ENCODE data around the gene KIF24.
A peak's percentile ranks its signal among the peaks of the same experiment; 100 is the strongest.

The KIF24 gene

DNA sequence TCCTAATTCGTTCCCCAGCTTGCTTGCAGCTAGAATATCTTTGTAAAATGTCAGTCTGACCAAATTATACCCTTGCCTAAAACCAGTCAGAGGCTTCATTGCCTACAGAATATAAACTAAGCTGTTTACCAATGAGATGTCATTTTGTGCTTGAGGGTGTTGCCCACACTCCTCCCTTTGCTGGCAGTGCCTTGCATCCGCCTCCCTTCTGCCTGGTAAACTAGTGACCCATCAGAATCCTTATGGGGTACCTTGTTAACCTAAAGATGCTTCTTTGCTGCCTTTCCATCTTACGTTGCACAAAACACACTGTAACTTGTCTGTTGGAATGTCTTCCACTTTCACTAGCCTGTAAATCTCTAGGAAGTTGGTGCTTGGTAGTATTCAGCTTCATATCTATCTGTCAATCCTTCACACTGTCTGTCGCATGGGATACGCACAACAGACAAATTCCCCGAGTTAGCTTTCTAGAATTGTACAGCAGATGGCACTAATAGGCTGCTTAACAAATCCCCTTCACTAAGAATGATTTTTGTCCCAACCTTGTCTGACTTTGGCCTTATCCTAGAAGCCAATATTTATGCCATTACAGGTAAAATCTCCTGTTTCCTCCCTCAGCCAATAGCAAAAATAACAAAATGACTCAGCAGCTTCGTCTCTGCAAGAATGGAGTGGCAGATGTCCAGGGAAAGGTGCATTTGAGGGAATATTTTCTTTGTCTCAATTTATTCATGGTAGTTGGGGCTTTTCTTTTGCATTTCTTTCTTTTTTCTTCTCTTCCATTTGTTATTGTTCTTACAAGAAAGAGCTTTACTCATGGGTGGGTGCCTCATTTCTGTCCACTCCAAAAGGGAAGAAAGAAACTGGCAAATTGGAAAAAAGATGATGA is 3.3 kb upstream of the KIF24 start:
- TF ChIP-seq, protein P1, sequence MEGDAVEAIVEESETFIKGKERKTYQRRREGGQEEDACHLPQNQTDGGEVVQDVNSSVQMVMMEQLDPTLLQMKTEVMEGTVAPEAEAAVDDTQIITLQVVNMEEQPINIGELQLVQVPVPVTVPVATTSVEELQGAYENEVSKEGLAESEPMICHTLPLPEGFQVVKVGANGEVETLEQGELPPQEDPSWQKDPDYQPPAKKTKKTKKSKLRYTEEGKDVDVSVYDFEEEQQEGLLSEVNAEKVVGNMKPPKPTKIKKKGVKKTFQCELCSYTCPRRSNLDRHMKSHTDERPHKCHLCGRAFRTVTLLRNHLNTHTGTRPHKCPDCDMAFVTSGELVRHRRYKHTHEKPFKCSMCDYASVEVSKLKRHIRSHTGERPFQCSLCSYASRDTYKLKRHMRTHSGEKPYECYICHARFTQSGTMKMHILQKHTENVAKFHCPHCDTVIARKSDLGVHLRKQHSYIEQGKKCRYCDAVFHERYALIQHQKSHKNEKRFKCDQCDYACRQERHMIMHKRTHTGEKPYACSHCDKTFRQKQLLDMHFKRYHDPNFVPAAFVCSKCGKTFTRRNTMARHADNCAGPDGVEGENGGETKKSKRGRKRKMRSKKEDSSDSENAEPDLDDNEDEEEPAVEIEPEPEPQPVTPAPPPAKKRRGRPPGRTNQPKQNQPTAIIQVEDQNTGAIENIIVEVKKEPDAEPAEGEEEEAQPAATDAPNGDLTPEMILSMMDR (IDR thresholded peaks at IDR 0.05; ENCODE audit: borderline replicate concordance, insufficient read depth, low read depth, low read length), result peak; percentile 27; the same call in 1 of the 2 replicates
- no peak overlapping the region for H3K4me3 ChIP-seq (ENCODE audit: low read depth, low read length)

DNA sequence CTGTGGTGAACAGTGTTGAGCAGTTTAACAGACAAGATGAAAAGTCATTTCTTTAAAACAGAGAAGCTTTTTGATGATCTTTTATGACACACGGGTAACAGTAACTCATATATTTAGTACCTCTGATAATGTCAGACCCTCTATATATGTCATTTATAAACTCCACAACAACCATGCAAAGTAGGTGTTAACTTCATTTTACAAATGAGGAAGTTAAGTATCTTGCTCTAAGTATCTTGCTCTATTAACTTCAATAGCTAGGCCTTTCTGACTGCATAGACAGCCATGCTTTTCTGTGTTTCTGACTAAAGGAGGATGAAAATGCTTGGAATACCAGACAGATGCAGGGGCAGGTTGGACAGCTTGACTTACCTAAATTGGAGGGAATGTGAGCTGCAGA is 2.1 kb upstream of the KIF24 start:
- TF ChIP-seq, protein P1 (IDR thresholded peaks at IDR 0.05; ENCODE audit: borderline replicate concordance, insufficient read depth, low read depth, low read length), result no peak
- no peak overlapping the region for H3K4me3 ChIP-seq (ENCODE audit: low read depth, low read length)

GRCh38 chr9:34328500-34328986 is 525 bp downstream of the KIF24 start:
- peak overlapping the region; percentile 91 for H3K4me3 ChIP-seq (ENCODE audit: low read depth, low read length)
- TF ChIP-seq, protein P1 (IDR thresholded peaks at IDR 0.05; ENCODE audit: borderline replicate concordance, insufficient read depth, low read depth, low read length), result no peak

- H3K4me3 ChIP-seq (ENCODE audit: low read depth, low read length), result no peak overlapping the region
- TF ChIP-seq, protein P1 (IDR thresholded peaks at IDR 0.05; ENCODE audit: borderline replicate concordance, insufficient read depth, low read depth, low read length), result no peak
Measured at GRCh38 chr9:34326690-34327089, 2.4 kb downstream of the KIF24 start.

DNA sequence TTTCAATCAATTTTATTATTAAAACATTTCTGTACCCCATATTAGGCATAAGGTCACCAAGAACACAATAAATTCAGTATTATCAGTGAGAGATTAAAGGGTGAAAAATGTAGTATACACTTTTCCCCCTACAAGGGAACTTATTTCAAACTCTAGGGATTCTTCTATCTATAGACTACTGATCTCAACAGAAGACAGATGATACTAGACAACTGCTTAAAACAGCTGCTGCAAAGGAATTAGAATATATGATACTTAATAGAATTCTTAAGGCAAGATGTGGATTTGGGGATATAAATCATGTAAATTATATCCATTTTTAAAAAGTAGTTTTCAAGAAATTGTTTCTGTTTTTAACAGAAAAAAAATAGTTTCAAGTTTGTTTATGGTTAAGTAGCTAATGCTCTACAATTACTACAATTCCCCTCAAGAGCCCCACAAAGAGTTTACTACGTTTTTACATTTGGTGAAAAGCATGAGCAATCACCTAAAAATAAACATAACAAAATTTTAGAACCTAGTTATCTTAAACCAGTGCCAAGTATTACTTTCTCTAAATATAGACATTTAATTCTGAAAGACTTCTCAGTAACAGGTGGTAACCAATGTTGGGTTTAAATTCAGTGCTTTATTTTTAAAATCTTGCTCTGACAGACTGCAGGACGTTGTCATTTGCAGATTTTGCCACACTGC is 6.0 kb downstream of the KIF24 start:
- H3K4me3 ChIP-seq (ENCODE audit: low read depth, low read length), result no peak overlapping the region
- TF ChIP-seq, protein P1 (IDR thresholded peaks at IDR 0.05; ENCODE audit: borderline replicate concordance, insufficient read depth, low read depth, low read length), result no peak

DNA sequence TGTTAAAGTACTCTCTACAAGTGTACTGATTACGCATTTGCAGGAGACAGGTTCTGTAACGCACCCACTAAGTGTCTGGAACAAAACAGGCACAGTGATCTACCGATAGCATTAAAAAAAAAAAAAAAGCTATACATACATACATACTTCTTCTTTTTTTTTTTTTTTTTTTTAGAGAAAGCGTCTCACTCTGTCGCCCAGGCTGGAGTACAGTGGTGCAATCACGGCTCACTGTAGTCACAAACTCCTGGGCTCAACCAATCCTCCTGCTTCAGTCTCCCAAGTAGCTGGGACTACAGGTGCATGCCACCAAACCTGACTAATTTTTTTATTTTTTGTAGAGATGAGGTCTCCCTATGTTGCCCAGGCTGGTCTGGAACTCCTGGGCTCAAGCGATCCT is 7.6 kb downstream of the KIF24 start:
- TF ChIP-seq, protein P1 (IDR thresholded peaks at IDR 0.05; ENCODE audit: borderline replicate concordance, insufficient read depth, low read depth, low read length), result no peak

More for the DNA sequence above, 7.6 kb downstream of the KIF24 start:
- H3K4me3 ChIP-seq (ENCODE audit: low read depth, low read length), result no peak overlapping the region

Measured in GM12875 (cell line).